HG02678 (cell line): ENCODE results near the gene FAM107B.
A peak's percentile ranks its signal among the peaks of the same experiment; 100 is the strongest.

Experiments
- ATAC-seq: cut with Tn5 transposase; IDR thresholded peaks from one replicate; pipeline ENCODE4 v1.9.1; 2021; ENCODE audit warnings: mild to moderate bottlenecking, moderate library complexity; ENCODE audit not compliant: unreplicated experiment

FAM107B gene

DNA sequence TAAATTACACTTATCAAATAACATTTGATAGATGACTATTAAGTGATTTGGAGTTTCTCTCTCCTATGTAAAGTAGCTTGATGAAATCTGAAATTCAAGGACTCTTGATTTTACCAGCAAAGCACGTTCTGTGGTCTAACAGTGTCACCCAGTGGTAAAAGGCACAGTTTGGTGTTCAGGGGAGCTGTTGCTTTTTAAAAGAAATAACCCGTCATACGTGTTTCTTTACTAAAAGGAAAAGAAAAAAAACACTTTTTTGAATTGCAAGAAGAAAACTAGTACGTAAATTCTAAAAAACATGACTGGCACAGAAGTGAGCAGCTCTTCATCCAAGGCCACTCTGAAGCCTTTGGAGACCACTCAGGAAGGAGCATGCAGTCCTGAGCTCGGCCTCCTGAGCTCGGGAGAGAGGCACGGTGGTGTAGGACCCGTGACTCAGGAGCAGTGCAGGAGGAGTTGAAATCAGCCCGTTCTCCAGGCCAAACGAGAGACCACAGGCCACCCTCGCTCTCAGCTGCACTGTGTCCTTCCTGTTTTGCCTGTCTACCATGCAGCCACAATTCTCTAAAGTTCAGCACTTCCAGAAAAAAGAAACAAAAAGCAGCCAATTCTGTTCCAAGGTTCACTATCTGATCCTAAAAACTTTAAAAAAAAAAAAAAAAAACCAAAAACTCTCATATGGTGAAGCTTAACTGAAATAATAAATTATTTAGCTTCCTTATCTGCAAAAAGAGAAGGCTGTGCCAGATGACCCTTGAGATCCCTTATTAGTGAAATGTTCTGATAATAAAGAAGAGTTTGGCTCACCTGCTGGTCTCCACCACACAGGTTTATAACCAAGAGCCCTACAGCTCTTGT, 231.4 kb downstream of the FAM107B start:
- ATAC-seq: no peak

DNA sequence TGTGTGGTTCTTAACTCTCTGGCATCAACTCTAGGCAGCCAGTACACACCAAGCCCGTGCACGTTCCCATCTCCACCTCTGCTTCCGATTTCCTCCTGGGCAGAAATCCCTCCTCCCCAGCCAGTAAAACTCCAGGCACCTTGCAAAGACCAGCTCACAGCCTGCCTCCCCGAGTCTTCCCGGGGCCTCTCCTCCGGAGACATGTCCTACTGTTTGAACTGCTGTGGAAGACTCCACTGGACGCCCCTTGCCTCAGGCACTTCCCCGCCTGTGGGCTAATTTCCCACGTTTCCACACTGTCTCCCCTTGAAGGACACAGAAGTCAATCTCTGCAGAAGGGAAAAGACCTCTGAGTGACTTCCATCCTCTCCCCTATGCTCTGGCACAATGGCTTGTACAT, 233.3 kb downstream of the FAM107B start:
- no peak for ATAC-seq

DNA sequence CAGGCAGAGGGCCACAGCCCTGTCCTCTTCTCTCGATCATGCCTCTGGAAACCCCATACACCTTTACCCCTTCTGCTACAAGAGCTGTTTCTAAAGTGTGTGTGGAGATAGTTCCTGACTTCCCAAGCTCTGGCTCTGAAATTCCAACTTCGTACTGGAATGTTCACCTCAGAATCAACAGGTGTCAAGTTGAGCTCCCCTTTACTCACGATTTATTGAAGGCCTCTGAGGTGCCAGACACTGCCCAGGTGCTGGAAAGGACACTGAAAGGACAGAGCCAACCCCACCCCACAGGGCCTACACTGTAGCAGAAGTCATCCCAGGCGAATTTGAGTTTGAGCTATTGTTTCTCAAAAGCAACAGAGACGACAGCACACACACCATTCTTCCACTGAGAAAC, 234.1 kb downstream of the FAM107B start:
- ATAC-seq: no peak

DNA sequence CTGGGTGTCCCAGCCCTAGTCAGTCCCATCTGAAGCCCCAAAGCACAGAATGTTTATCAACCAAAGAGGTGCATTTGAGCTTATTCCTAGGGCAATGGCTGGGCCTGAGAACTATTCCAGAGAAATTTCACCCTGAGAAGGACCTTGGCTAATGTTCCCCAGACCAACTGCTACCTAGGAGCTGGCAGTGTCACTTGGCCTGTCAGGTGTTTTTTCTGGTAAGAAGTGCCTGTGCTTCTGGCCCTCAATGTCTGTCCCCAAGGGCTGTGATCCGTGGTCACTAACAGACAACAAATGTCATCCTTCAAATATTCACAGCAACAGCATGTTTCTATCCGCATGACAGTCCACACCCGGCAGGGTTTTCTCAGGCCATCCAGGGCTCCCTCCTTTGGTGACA, 234.6 kb downstream of the FAM107B start:
- ATAC-seq: no peak

DNA sequence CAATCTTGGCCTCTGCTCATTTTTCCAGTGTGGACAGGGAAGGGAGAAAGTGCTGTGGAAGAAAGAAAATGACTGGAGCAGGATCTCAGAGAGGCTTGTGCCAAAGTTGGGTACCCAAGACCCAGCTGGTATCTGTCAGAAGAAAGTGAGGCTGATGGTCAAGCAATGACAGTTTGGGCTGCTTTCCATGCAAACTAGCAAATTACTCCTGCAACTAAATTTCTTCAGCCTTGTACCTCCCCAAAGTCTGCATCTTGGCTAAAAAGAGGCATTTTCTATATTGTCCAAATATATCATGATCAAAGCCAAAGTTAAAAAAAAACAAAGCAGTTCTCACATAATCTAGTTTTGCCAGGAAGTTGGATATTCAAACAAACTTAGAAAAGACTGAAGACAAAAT, 235.5 kb downstream of the FAM107B start:
- ATAC-seq: no peak

DNA sequence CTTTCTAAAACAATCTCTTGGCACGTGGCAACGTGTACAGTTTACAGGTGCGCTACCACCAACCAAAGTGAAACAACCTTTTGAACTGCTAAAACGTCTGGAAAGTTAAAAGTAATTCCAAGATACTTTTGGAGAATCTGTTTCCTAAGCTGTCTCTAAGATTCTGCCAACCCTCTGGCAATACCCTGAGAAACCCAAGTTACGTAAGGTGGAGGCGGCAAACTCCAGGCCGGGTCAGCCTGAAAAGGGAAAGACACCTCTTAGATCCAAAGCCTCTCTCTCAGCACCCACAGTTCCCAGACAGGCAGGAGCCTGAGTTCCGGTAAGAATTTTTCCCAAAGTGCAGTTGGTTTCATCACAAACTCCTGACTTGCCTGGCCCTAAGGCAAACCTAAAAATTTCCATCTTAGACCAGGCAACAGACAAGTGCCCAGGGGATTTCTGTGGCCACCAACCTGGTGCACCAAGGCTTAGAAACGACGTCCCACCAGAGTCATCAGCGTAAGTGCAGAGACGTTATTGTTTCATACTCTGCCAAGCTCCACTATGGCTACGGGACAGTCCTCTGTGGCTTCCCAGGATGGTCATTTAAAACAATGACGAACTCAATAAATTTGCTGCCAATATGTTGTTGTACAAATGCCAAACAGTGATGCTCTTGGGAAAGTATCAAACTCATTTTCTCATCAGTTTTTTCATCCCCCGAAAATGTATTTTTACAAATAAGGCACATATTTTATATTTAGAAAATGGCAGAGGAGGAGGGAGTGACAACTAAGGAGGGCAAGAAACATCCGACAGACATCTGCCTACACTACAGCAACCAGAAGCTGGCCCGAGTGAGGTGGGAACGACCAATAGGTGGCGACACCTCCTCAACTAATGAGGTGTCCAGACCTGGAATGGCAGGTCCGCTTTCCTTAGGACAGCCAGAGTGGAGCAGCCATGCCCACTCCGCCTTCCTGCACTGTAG, 238.2 kb downstream of the FAM107B start:
- ATAC-seq: no peak

DNA sequence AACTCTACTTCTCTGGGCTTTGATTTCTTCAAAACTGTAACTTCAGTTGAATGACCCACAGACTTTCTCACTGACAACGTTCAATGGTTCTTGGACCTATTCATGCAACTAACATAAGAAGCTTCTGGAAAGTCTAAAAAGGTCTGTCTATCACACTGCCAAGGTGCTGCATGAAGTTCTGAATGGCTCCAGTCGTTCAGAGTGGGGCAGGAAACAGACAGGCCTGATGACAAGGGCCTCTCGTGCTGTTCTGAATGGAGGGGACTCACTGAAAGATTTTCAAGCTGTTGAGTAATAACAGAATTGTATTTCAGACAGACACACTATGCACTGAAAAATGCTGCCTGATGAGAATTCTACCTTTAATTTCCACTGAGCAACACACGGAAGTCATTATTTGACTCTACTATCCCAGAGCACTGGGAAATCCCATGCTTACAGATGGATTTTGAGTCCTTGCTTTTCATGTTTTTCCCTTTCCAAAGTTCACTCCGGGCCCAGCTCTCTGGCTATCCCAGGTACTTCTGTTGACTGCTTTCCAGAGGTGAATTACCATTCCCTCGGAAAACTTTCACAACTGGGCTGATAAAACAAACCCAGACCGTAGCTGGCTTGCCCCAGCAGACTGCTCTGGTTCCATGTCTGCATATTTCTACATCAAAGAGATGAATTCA, 239.1 kb downstream of the FAM107B start:
- no peak for ATAC-seq

DNA sequence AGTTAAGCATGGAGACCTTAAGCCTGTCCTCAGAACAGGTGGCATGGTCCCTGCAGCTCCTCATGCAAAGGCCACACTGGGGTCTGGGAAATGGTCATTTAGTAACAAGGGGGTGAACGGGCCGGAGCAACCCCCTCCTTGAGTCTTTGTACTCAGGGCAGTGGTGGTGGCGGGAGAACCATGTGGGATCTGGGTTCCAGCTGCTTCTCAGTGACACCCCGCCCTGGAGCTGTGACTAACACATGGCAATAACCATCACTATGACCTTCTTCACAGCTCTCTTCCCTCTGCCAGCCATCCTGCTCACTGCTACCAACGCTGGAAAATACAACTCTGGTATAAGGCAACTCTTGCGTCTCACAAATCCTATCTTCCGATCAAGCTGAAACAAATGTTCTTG, 240.5 kb downstream of the FAM107B start:
- no peak for ATAC-seq

DNA sequence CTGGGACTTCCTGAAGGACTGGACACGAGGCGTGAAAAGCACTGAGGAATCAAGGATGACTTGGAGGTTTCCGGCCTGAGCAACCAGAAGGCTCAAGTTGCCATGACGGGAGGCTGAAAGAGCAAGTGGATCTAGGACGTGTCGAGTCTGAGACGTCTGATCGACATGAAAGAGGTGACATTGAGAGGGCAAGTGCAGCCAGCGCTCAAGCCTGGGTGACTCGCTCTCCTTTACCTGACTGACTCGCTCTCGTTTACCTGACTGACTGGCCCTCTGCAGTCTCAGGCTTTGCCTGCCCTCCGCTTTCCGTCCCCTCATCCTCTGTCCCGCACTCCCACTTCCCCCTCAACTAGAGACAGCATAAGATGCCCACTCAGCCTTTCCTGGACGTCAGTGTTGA, 241.4 kb downstream of the FAM107B start:
- ATAC-seq: no peak

DNA sequence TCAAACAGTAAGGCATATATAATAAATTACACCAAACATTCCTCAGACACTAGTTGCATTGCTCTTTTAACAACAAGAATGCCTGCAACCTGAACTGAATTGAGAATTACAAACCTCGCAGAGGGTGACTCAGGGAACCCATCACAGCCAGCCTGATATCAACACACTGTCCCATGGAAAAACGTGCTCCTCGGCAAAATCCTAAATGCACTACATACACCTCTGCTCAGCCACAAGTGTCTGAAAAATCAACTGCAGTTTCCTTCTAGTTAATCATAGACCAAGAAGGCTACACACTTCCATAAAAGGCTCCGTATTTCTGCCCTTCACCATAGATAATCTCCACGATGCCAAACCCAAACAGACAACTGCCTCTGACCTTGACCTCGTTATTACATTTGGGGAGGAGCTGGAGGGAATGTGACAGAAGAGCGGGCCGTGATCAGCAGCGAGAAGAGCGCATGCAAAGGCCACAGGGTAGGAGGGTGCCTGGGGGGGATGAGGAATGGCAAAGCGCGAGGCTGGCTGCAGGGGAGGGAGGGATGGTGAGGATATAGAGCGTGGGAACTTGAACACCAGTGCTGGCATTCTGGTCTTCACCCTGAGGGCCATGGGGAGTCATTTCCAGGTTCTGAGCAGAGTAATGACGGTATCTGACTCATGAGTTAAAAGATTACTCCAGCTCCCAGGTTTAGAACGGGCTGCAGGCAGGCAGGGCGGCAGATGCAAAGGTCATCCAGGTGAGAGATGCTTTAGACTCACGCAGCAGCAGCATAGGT, 242.0 kb downstream of the FAM107B start:
- no peak for ATAC-seq

DNA sequence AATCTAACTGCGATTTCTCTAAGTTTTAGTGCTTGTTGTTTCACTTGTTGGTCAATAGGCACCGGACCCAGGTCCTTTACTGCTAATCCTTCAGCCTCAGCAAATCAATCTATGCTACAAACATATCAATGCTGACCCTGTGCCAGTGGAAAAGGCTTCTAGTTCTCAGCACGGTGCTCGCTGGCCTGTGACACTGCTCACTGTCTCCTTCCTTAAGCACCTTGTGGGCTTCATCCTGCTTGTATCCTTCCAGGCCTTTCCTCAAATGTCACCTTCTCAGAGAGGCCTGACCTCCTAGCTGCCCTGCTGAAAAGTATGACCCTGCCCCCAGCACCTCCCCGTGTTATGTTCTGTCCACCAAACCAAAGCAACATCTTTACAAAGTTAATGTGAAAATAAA, 242.7 kb downstream of the FAM107B start:
- no peak for ATAC-seq

DNA sequence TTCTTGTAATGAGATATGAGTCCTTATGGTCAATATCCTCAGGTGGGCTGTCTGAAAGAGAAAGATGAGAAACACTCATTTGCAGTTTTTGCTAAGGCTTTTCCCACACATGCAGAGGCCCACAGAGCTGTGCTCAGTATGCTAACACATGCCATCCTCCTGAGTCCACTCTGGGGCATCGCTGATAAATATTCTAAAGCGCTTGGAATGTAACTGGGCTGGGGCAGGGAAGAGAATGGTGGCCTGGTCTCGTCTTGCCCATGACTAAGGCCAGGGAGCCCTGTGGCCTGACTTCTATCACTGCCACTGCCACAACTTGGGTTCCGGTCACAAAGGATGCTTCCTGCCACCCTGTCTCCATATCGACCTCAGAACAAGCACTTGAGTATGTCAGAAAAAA, 244.2 kb downstream of the FAM107B start:
- ATAC-seq: no peak

DNA sequence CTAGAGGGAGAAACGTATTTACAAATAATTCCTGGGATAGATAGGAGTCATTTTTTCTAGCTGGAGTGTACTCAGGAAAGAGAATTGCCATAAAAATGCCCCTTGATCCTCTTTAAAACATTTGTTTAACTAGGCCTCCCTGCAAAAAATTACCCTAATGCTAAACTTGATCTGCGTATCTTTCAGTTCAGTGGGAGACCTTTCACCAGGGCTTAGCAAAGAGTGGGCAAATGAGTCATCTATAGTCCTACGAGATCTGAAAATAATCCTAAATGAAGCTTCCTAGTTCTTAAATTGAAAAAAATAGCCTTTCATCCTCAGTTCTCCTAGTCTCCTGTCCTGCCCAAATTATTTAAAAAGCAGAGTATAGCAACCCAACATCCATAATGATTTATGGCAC, 245.3 kb downstream of the FAM107B start:
- no peak for ATAC-seq

DNA sequence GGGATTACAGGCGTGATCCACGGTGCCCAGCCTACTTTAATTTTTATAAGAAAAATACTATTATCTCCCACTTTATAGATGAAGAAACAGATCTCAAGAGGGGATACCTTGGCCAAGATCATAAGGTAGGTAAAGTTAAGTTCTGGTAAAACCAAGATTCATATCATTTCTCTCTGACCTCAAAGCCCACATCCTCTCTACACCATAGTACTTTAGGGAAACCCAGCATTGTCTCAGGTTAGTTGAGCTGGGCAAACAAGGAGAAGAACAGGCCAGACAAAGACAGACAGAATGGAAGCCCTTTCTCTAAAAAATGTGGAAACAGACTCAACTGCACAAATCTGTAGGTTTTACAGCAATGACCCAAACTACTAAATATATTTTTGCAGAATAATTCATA, 246.2 kb downstream of the FAM107B start:
- no peak for ATAC-seq

DNA sequence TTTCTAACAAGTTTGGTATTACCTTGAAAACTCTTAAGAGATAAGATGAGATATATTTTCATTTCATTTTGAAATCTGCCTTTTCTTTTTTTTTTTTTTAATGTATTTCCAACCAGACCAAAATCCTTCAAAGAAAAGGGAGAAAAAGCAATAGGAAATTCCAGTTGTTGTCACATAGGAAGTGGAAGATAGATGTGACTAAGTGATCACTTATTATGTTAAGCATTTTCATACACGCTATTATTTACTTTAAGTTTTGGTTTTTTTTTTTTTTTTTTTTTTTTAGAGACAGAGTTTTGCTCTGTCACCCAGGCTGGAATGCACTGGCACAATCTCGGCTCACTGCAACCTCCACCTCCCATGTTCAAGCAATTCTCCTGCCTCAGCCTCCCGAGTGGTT, 246.8 kb downstream of the FAM107B start:
- no peak for ATAC-seq

DNA sequence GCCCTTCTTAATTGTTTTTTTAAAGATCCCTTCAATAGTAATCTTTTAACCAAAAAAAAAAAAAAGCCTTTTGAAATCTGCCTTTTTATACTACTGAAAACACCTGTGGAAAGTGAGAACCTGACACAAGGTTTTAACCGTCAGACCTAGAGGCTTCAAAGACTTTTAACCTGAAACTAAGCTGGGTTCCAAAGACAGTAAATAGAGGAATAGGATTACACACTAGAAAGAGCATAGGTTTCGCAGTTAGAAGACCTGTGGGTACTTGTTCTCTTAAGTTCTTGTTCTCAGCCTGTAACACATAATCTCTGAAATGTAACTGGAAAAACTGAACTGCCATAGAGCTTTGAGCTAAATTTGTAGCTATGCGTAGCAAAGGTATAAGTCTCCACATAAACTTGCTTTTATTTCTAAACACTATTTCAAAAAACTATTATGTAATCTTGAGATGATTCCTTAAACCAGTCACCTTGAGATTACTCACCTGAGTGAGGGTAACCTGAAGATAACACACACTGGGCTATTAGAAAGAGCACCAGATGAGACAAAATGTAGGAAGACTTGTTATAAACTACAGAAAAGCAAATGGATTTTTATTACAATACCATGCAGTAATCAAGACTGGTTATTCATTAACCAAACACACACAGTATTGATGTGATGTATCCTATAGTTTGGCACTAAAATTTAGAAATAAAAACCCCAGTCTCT, 247.4 kb downstream of the FAM107B start:
- peak; percentile 55 for ATAC-seq

DNA sequence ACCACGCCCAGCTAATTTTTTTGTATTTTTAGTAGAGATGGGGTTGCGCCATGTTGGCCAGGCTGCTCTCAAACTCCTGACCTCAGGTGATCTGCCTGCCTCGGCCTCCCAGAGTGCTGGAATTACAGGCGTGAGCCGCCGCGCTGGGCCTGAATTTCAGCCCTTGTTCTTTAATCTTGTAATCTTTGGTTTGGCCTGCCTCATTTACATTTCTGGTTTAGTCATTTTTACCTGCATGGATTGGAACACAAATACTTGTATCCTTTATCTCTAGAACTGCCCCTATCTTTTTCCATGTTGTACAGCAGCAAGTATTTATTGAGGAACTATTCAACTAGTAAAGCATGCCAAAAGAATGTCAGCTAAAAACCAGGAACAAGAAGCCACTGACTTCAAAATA, 248.4 kb downstream of the FAM107B start:
- no peak for ATAC-seq

DNA sequence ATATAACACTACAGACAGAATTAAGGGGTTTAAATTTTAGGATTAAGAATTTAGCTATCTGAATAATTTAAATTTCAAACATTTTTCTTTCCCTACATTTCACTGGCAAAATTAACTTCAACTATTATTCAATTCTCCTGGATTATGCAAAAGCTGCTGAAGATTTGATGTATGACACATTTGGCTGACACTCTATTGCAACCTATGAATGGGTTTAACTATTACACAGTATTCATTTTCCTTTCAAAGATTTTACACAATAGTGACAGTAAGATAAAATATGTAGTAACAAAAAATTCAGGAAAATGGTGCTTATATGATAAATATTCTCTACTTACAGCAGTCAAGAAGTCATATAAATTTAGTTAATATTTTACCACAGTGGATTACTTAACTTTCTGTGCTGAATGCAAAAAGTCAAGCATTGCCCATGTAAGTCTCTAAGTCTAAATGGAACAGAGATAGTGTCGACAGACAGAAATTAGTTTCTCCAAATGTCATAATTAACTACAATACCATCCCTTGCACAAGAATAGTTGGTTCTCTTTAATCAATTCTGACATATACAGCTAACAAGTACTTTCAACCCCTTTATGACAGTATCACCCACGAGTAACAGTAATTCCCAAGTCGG, 249.9 kb downstream of the FAM107B start:
- no peak for ATAC-seq

DNA sequence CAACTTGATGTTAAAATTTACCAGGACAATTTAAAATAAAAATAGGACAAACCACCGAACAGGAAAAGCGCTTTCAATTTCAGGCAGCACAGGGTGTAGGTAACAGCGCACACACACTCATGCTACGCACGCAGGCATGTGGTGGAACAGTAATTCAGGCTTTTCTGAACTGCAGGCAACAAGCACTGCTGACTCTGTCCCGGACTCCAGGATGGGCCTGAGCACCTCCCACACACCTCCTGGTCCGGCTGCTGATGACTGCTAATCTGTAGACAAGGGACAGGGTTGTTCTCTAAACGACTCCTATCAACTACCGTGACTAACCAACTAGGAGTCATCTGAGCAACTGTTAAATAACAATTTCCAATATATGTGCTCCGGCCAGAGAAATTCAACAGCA, 251.4 kb downstream of the FAM107B start:
- no peak for ATAC-seq

DNA sequence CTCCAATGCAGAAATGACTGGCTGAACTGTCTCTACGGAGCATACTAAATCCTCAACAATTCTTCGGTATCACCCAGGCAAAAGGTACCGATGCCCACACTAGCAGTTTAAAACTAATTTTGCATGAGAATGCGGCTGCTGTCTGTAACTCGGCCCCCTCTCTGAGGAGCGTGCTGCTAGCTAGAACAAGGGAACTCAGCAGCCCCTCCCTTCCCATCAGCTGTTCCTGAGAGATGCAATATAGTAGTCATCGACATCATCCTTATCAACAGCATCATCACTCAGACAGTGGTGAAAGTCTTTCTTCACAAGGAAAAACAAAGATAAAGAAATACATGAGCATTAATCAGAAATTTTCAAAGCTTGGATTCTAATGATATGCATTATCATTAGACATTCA, 254.9 kb downstream of the FAM107B start:
- no peak for ATAC-seq
